B cell (primary cell): Measurements from ENCODE around the gene PNMA8B. TPM values are rescaled to one million over a fixed set of nuclear protein-coding genes. Genes with fewer than 3 reads are reported as not detected.

Experiments
- ATAC-seq: fragments of 200-7000 bp; cut with Tn5 transposase; one replicate; pipeline ENCODE4 v1.10.0; 2021; ENCODE audit warnings: low read depth, mild to moderate bottlenecking, moderate number of reproducible peaks, moderate library complexity
- CTCF ChIA-PET: fragments of 350-600 bp; sonication (Branson Sonifier 250); formaldehyde crosslinking; loops from one replicate; lab custom pipeline; 2021; ENCODE audit warnings: antibody characterized with exemption, inconsistent platforms; lab: Charles Lee
- POLR2A ChIA-PET: fragments of 350-600 bp; sonication (Branson Sonifier 250); formaldehyde crosslinking; loops from one replicate; lab custom pipeline; 2021; ENCODE audit warnings: antibody characterized with exemption; lab: Charles Lee
- DNase-seq: peaks from one replicate; pipeline ENCODE4 v3.0.0; 2013
- H2AFZ ChIP-seq: 2 replicates; pipeline ENCODE4 v1.6.1; 2012; ENCODE audit warnings: mild to moderate bottlenecking, low read depth, low read length; ENCODE audit not compliant: insufficient read depth, poor library complexity, severe bottlenecking
- H3K27ac ChIP-seq, 2 donors: 1 replicate in 1 of 2; 2 replicates in 1 of 2; pipeline ENCODE4 v1.5.1; 2012 to 2013; ENCODE audit warnings: low read length in 2 of 2, mild to moderate bottlenecking in 2 of 2, moderate library complexity in 1 of 2
- H3K27me3 ChIP-seq, 4 experiments: fragments of 200-600 bp in 1 of 4; sonication (generic) in 1 of 4; replicated peaks in 1 of 4; 1 replicate in 2 of 4; 2 replicates in 2 of 4; pipeline versions ENCODE4 v1.6.1 to v1.7.0; 2013 to 2016; ENCODE audit warnings: low read length in 3 of 4, mild to moderate bottlenecking in 2 of 4, mixed read lengths in 1 of 4, moderate library complexity in 1 of 4; ENCODE audit not compliant: insufficient read depth in 4 of 4, control insufficient read depth in 3 of 4; ENCODE audit errors: control extremely low read depth in 1 of 4
- H3K36me3 ChIP-seq, 2 experiments: replicated peaks in 1 of 2; 1 replicate in 1 of 2; 2 replicates in 1 of 2; pipeline versions ENCODE4 v1.6.1 to v1.7.1; 2013; ENCODE audit warnings: low read length in 1 of 2; ENCODE audit not compliant: insufficient read depth in 2 of 2, control insufficient read depth in 1 of 2; ENCODE audit errors: control extremely low read depth in 1 of 2, extremely low read depth in 1 of 2
- H3K4me1 ChIP-seq, 2 donors: fragments of 200-600 bp in 1 of 2; sonication (generic) in 1 of 2; 1 replicate in 1 of 2; 2 replicates in 1 of 2; pipeline versions ENCODE4 v1.5.1 to v1.6.1; 2013 to 2017; ENCODE audit warnings: low read length in 2 of 2; ENCODE audit not compliant: control insufficient read depth in 2 of 2, insufficient read depth in 2 of 2
- H3K4me2 ChIP-seq: replicated peaks from 2 replicates; pipeline ENCODE3; 2012; ENCODE audit warnings: mild to moderate bottlenecking, low read depth, low read length; ENCODE audit not compliant: poor library complexity, severe bottlenecking
- H3K4me3 ChIP-seq, 5 experiments: fragments of 200-600 bp in 1 of 5; sonication (generic) in 1 of 5; 1 replicate in 3 of 5; 2 replicates in 2 of 5; pipeline versions ENCODE4 v1.5.1 to v1.7.0; 2011 to 2016; ENCODE audit warnings: low read length in 4 of 5, mild to moderate bottlenecking in 4 of 5, low read depth in 2 of 5, control low read depth in 1 of 5, moderate library complexity in 1 of 5; ENCODE audit not compliant: insufficient read depth in 1 of 5; ENCODE audit errors: control extremely low read depth in 1 of 5, extremely low read depth in 1 of 5
- H3K79me2 ChIP-seq: fragments of 200-600 bp; sonication (generic); one replicate; pipeline ENCODE4 v1.6.0; 2016; ENCODE audit warnings: low read length; ENCODE audit not compliant: control insufficient read depth, insufficient read depth
- H3K9ac ChIP-seq: fragments of 200-600 bp; sonication (generic); 2 replicates; pipeline ENCODE4 v1.6.1; 2017; ENCODE audit warnings: mild to moderate bottlenecking, low read length, moderate library complexity
- H3K9me3 ChIP-seq, 3 donors: one replicate each; pipeline versions ENCODE4 v1.6.1 to v1.7.1; 2013; ENCODE audit warnings: low read length in 2 of 3; ENCODE audit not compliant: control insufficient read depth in 2 of 3, insufficient read depth in 1 of 3; ENCODE audit errors: control extremely low read depth in 1 of 3
- H4K20me1 ChIP-seq: 2 replicates; pipeline ENCODE4 v1.6.0; 2012; ENCODE audit warnings: mild to moderate bottlenecking, low read length; ENCODE audit not compliant: insufficient read depth, control insufficient read depth, poor library complexity, severe bottlenecking
- H3K27ac Mint-ChIP-seq: one replicate; pipeline ENCODE4 v1.8.0; 2021; ENCODE audit warnings: mixed read lengths
- H3K27me3 Mint-ChIP-seq: one replicate; pipeline ENCODE4 v1.8.0; 2021; ENCODE audit warnings: mixed read lengths
- H3K4me1 Mint-ChIP-seq: one replicate; pipeline ENCODE4 v1.8.0; 2021; ENCODE audit warnings: mixed read lengths
- H3K4me3 Mint-ChIP-seq: one replicate; pipeline ENCODE4 v1.8.0; 2021; ENCODE audit warnings: mixed read lengths
- H3K9me3 Mint-ChIP-seq: one replicate; pipeline ENCODE4 v1.8.0; 2022; ENCODE audit warnings: mixed read lengths; ENCODE audit not compliant: insufficient read depth
- EZH2 ChIP-seq: IDR thresholded peaks from 2 replicates; pipeline ENCODE4 v1.6.1; 2012; ENCODE audit warnings: borderline replicate concordance, low read depth, mild to moderate bottlenecking, moderate library complexity, low read length; ENCODE audit not compliant: insufficient read depth, poor library complexity, severe bottlenecking
- WGBS: methylation state at CpG from one replicate; pipeline ENCODE4 v1.1.5; 2013; ENCODE audit warnings: missing lambda C conversion rate; ENCODE audit not compliant: insufficient coverage; 5-methylcytosine and 5-hydroxymethylcytosine counted together
- intact Hi-C: fragments of 100-400 bp; cut with micrococcal nuclease; formaldehyde crosslinking; loops from one replicate; pipeline ENCODE4 v1.10.0; 2022
- polyA plus RNA-seq: library from polyadenylated mRNA; depleted of rRNA; stranded (reverse); fragments of >200 nt; gene quantifications from 2 replicates; pipeline ENCODE4 v1.2.3, GENCODE V29; 2012
- total RNA-seq, 2 donors: library from RNA; stranded (reverse); fragments of 120-200 nt in 1 of 2; gene quantifications; 1 replicate in 1 of 2; 2 replicates in 1 of 2; pipeline versions ENCODE4 v1.2.3 to v1.2.4, GENCODE V29; 2013 to 2022
- TF ChIP-seq, protein P1 (sequence below): fragments of 200-600 bp; IDR thresholded peaks from one replicate; pipeline ENCODE4 v1.8.0; 2022; ENCODE audit warnings: antibody characterized with exemption, mild to moderate bottlenecking

PNMA8B gene
- total and polyA plus RNA-seq, 2 donors (not counting 1 experiment from before 2014, with no cell fraction given) = 0.10 to 0.32 TPM

DNA sequence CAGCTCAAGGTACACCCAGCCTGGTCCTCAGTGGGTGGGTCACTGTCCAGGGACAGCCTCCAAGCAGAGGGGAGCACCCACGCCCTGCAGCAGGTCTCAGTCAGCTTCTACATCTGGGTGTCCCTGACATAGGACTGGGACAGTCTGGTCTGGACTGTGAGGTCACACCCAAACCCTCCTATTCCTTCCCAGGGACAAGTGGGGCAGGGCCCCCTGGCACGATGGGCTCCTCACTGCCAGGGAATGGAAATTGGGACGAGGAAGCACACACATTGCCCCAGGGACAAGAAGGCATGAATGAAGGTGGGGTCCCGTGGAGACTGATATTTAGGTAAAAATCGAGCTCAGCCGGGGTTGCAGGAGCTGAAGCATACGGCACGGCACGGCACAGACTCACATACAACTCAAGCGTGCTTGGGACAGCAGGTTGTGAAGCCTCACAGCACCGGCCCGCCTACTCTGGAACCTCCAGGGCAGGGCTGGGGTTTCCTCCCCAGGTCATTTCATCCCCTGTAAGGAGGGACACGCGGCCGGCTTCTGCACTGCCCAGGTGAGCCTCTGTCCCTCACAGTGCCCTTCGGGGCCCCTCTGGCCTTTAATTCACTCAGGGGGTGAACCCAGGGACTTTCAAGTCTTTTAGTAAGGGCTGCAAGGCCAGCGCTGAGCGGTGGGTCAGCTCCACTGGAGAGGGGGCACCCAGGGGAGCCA lies 3.5 kb downstream of the PNMA8B start:
- POLR2A ChIA-PET = interaction anchor here (0.5 kb wide), 1 partner anchor 9 kb away, joined by 4 read pairs; no protein-coding TSS in a partner anchor
- DNase-seq = no peak
- H3K4me3 Mint-ChIP-seq = peak overlapping the region; percentile 44

DNA sequence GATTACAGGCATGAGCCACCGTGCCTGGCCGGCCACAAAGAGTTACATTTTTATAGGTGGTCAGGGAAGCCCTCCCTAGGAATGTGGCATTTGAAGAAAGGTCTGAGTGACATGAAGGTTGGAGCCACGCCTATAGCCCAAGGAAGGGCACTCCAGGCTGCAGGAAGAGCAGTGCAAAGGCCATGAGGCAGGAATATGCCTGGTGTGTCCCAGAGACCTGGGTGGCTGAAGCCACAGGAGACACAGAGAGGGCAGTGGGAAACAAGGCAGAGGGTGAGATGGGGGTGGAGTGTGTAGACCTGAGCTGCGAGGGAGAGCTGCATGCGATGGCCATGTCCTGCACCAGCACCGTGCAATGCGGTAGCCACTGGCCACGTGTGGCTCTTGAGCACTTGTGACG lies 4.9 kb downstream of the PNMA8B start:
- H3K36me3 ChIP-seq = no peaks in the 10 kb centered on the region
- no peak overlapping the region for H3K4me2 ChIP-seq
- peaks cover 46 to 68% of the 10 kb centered on the region in 2 donors for H3K4me1 ChIP-seq
- no peak overlapping the region for H3K4me3 ChIP-seq
- no peak overlapping the region for H3K4me3 Mint-ChIP-seq
- no peak overlapping the region for H3K9ac ChIP-seq
- H3K27ac ChIP-seq = no peak overlapping the region
- no peak for DNase-seq
- no peaks in the 10 kb centered on the region for H3K79me2 ChIP-seq
- no peak overlapping the region for H2AFZ ChIP-seq
- H3K27me3 ChIP-seq = peaks cover 0 to 91% (median 56%) of the 10 kb centered on the region in 4 experiments
- TF ChIP-seq EZH2 = no peak
- TF ChIP-seq, protein P1, sequence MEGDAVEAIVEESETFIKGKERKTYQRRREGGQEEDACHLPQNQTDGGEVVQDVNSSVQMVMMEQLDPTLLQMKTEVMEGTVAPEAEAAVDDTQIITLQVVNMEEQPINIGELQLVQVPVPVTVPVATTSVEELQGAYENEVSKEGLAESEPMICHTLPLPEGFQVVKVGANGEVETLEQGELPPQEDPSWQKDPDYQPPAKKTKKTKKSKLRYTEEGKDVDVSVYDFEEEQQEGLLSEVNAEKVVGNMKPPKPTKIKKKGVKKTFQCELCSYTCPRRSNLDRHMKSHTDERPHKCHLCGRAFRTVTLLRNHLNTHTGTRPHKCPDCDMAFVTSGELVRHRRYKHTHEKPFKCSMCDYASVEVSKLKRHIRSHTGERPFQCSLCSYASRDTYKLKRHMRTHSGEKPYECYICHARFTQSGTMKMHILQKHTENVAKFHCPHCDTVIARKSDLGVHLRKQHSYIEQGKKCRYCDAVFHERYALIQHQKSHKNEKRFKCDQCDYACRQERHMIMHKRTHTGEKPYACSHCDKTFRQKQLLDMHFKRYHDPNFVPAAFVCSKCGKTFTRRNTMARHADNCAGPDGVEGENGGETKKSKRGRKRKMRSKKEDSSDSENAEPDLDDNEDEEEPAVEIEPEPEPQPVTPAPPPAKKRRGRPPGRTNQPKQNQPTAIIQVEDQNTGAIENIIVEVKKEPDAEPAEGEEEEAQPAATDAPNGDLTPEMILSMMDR = no peak
- no peaks in the 10 kb centered on the region for H4K20me1 ChIP-seq
- H3K9me3 ChIP-seq = peaks cover 0 to 42% (median 0%) of the 10 kb centered on the region in 3 donors
- peaks cover 36% of the 10 kb centered on the region for H3K4me1 Mint-ChIP-seq
- CTCF ChIA-PET = interaction anchor here (1.0 to 1.1 kb wide), 2 partner anchors 8 to 22 kb away, joined by 3 read pairs; no protein-coding TSS in a partner anchor
- H3K27me3 Mint-ChIP-seq = peaks cover 67% of the 10 kb centered on the region
- H3K27ac Mint-ChIP-seq = no peak overlapping the region
- POLR2A ChIA-PET = no interaction called here
- WGBS = 52% methylated on average over 1 of the region's 9 CpGs
- H3K9me3 Mint-ChIP-seq = no peaks in the 10 kb centered on the region
- no peak for ATAC-seq
- intact Hi-C loops = no loop called here

More for the DNA sequence above, 3.5 kb downstream of the PNMA8B start:
- TF ChIP-seq EZH2 = no peak
- TF ChIP-seq, protein P1 = no peak
- Histone ChIP-seq H2AFZ (no peak overlapping the region), H3K27ac (no peak overlapping the region), H3K27me3 (peaks cover 0 to 90% (median 52%) of the 10 kb centered on the region in 4 experiments), H3K79me2 (no peaks in the 10 kb centered on the region), H3K4me1 (peaks cover 46 to 66% of the 10 kb centered on the region in 2 donors), H3K9ac (no peak overlapping the region), H3K4me2 (peak overlapping the region; percentile 73), H3K36me3 (no peaks in the 10 kb centered on the region), H3K9me3 (peaks cover 0 to 40% (median 0%) of the 10 kb centered on the region in 3 donors), H4K20me1 (no peaks in the 10 kb centered on the region), H3K4me3 (no peak overlapping the region)
- Mint-ChIP-seq H3K27me3 (peaks cover 59% of the 10 kb centered on the region), H3K27ac (no peak overlapping the region), H3K9me3 (no peaks in the 10 kb centered on the region), H3K4me1 (peaks cover 36% of the 10 kb centered on the region)
- ATAC-seq = no peak
- 21% methylated on average over 16 of the region's 18 CpGs for WGBS
- intact Hi-C loops = no loop called here
- CTCF ChIA-PET = interaction anchor here (0.7 kb wide), 1 partner anchor 22 kb away, joined by 3 read pairs; no protein-coding TSS in a partner anchor
